ENCODE data around the gene TRIM69.

Gene TRIM69

GRCh38 chr15:44811337-44811736 lies 75.0 kb downstream of the TRIM69 start:
- DNase-seq, result no peak

GRCh38 chr15:44812029-44812517 lies 75.7 kb downstream of the TRIM69 start:
- no peak for DNase-seq

- DNase-seq, result no peak
Measured at GRCh38 chr15:44813231-44813630, 76.9 kb downstream of the TRIM69 start.

Data from CD4-positive, alpha-beta T cell treated with Interleukin-1 beta for 1 hour (primary cell).